Measurements from ENCODE around the gene RPS8.
"Not testable (repeated sequence)": the region's sequence is repeated elsewhere in the genome, so short reads cannot be mapped to it uniquely, and the experiment has no call there.

Gene RPS8

DNA sequence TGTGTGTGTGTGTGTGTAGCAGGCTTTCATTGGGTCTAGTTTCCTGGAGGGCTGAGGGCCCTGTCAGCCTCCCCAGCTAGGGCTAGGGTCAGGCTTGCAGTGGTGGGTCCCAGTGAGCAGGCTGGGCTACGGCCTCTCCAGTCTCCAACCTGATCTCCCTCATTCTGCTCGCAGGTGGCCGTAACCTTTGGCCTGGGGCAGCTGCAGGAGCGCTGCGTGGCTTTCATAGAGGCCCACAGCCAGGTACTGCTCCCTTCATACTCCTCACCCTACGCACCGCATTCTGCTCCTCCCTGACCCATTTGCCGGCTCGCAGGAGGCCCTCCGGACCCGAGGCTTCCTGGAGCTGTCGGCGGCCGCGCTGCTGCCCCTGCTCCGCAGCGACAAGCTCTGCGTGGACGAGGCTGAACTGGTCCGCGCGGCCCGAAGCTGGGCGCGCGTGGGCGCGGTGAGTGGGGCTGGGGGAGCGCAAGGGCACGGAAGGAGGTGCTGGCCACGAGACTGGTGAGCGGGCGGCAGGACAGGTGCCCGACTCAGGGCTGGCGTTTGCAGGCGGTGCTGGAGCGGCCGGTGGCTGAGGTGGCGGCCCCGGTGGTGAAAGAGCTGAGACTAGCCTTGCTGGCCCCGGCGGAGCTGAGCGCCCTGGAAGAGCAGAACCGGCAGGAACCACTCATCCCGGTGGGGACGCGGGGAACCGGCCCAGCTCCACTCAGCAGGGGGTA lies 37.6 kb downstream of the RPS8 start:
- no peak overlapping the region for H3K27ac ChIP-seq
- TF ChIP-seq, protein P1, sequence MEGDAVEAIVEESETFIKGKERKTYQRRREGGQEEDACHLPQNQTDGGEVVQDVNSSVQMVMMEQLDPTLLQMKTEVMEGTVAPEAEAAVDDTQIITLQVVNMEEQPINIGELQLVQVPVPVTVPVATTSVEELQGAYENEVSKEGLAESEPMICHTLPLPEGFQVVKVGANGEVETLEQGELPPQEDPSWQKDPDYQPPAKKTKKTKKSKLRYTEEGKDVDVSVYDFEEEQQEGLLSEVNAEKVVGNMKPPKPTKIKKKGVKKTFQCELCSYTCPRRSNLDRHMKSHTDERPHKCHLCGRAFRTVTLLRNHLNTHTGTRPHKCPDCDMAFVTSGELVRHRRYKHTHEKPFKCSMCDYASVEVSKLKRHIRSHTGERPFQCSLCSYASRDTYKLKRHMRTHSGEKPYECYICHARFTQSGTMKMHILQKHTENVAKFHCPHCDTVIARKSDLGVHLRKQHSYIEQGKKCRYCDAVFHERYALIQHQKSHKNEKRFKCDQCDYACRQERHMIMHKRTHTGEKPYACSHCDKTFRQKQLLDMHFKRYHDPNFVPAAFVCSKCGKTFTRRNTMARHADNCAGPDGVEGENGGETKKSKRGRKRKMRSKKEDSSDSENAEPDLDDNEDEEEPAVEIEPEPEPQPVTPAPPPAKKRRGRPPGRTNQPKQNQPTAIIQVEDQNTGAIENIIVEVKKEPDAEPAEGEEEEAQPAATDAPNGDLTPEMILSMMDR (conservative IDR thresholded peaks at IDR 0.05) = no peak

DNA sequence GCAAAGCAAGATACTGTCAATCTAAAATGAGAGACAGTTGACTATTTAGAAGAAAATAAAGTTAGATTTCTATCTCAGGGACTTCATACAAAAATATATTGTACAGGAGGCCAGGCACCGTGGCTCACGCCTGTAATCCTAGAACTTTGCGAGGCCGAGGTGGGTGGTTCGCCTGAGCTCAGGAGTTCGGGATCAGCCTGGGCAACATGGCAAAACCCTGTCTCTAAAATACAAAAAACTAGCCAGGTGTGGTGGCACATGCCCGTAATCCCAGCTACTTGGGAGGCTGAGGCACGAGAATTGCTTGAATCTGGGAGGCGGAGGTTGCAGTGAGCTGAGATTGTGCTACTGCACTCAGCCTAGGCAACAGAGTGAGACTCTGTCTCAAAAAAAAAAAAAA lies 40.6 kb downstream of the RPS8 start:
- not testable (repeated sequence) for H3K27ac ChIP-seq

DNA sequence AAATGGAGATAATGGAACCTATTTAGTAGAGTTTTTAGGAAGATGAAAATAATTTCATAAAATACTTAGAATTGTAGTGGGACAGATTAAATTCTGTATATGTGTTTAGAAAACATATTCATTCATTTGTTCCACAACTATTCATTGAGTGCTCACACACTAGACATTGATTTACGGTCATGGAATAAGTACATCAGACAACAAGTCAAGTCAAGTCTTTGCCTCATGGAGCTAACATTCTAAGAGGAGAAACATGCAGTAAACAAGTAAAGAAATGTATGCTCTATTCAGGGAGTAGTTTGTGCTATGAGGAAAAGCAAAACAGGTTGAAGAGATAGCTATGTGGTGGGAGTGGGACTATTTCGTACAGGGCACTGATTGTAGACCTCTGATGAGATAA lies 42.0 kb downstream of the RPS8 start:
- H3K27ac ChIP-seq = no peak overlapping the region

DNA sequence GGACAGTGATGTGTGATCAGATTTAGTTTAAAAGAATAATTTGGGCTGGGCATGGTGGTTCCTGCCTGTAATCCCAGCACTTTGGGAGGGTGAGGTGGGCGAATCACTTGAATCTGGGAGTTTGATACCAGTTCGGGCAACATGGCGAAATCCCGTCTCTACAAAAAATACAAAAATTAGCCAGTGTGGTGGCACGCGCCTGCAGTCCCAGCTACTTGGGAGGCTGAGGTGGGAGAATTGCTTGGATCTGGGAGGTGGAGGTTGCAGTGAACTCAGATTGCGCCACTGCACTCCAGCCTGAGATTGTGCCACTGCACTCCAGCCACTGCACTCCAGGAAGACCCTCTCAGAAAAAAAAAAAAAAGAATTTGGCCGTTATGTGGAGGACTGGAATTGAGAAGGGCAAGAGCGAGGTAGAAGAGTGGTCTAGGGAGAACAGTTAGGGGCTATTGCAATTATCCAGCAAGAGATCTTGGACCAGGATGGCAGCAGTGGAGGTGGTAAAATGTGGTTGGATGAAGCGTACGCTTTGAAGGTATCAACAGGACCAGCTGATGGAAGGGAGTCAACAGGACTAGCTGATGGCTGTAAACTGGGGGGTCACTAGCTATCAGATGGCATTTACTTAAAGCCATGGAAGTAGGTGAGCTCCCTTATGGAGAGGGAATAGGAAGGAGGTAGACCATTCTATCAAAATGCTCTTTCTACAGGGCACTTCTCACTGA lies 42.6 kb downstream of the RPS8 start:
- no peak overlapping the region for H3K27ac ChIP-seq

More for the DNA sequence above, 42.0 kb downstream of the RPS8 start:
- TF ChIP-seq, protein P1 (conservative IDR thresholded peaks at IDR 0.05) = no peak

DNA sequence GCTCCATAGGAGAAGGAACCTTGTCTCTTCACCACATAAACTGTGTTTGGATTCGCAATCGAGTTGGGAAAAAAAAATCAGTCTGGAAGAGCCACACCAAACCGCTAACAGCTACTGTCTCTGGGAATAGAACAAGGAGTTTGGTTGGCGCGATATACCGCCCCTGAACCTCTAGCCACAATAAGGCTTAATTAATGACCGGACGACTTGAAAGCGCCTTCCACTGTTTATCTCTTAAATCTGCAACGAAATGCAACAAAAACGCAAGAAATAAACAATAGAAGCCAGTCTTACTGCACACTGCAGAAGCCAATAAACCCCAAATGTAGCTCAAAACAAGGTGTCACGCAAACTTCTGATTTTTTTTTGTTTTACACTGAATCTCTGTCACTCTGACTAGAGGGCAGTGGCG lies 43.9 kb downstream of the RPS8 start:
- TF ChIP-seq, protein P1 (conservative IDR thresholded peaks at IDR 0.05) = no peak
- no peak overlapping the region for H3K27ac ChIP-seq

More for the DNA sequence above, 42.6 kb downstream of the RPS8 start:
- TF ChIP-seq, protein P1 (conservative IDR thresholded peaks at IDR 0.05) = no peak

DNA sequence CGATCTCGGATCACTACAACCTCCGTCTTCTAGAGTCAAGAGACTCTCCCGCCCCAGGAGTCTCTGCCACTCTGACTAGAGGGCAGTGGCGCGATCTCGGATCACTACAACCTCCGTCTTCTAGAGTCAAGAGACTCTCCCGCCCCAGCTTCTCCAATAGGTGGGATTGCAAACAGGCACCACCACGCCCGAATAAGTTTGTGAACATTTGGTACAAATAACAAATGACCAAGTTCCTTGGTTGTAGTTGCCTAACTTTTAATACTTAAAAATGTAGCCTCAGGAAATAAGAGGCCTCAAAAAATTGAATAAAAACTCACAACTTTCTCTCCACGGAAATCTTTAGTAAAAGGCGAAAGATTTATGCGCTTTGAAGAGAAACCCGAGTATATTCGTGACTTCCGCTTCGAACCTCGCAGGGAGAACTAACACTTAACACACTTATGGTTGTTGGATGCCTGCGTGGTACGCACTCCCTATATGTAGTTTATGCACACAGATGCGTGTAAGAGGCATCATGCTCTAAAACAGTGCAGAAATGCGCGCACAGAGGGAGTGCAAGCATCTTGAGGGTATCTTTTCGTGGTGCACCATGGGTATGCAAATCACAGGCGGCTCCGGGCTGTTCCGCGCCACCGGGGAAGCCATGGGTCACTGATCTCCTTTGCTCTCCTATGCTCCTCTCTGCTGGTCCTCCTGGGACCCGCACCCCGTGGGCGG lies 44.4 kb downstream of the RPS8 start:
- no peak overlapping the region for H3K27ac ChIP-seq
- TF ChIP-seq, protein P1 (conservative IDR thresholded peaks at IDR 0.05) = no peak

DNA sequence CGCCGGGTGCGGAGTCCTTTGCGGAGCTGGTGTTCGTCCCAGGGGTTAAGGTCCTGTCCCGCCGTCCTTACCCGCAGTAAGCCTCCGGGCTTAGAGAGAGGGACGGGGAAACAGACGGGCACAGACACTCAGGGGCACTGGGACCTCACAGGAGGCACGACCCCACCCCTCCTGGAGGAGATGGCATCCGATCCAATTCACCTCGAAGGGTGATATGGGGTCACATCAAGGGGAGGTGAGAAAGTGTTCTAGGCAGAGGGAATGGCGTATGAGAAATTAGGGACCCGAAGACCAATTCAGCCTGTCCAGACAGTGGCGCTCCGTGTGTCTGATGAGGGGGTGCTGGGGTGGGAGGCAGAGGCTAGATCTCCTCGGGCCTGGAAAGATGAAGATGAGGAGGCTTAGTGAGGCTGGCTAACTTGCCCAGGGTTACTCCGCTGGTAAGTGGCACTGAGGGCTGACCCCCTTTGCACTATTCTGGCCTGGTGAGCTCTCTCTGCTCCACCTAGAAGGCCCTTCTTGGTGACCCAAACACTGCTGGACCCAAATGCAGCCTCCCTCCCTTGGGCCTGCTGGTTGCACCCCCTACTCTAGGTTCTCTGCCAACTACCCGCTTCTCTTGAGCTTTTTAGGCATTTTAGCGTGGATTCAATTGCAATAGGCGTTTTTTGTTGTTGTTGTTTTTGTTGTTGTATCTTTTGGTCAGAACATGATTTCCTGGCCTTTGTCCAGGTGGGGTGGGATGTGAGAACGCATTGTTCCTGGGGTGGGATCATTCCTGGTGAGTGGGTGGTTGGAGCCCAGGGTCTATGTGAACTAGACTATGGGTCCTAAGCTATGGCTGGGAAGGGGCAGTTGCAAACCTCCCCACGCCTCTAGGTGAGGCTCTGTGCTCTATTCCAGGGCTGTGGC lies 45.2 kb downstream of the RPS8 start:
- H3K27ac ChIP-seq = no peak overlapping the region
- TF ChIP-seq, protein P1 (conservative IDR thresholded peaks at IDR 0.05) = no peak

Data from VCaP (cell line).